Stomach (tissue), 9 donors: ENCODE results near the gene VWA7. TPM values are rescaled to one million over a fixed set of nuclear protein-coding genes. Genes with fewer than 3 reads are reported as not detected.
A peak's percentile ranks its signal among the peaks of the same experiment; 100 is the strongest.

Experiments
- DNase-seq, 2 donors: peaks; one replicate each; pipeline versions ENCODE4 v3.0.0 to v3.0.0-alpha.2; 2013 to 2019
- H3K27ac ChIP-seq, 5 donors: fragments of 200-600 bp in 4 of 5; sonication (generic) in 4 of 5; one replicate each; pipeline ENCODE4 v1.5.1; 2013 to 2019; ENCODE audit warnings: mild to moderate bottlenecking in 1 of 5, moderate library complexity in 1 of 5
- H3K27me3 ChIP-seq, 3 donors: fragments of 200-600 bp; sonication (generic); one replicate each; pipeline ENCODE4 v1.5.1; 2017 to 2019; ENCODE audit warnings: mixed run types in 1 of 3
- H3K36me3 ChIP-seq, 4 donors: fragments of 200-600 bp; sonication (generic); 1 replicate in 3 of 4; 2 replicates in 1 of 4; pipeline ENCODE4 v1.5.1; 2016 to 2019
- H3K4me1 ChIP-seq, 4 donors: fragments of 200-600 bp; sonication (generic); one replicate each; pipeline ENCODE4 v1.5.1; 2016 to 2019
- H3K4me3 ChIP-seq, 4 donors: fragments of 200-600 bp; sonication (generic) in 3 of 4; one replicate each; pipeline ENCODE4 v1.5.1; 2016 to 2019; ENCODE audit warnings: mild to moderate bottlenecking in 1 of 4
- H3K9me3 ChIP-seq, 4 donors: fragments of 200-600 bp; sonication (generic); one replicate each; pipeline ENCODE4 v1.5.1; 2016 to 2019
- CTCF ChIP-seq, 7 experiments: fragments of 450-650 bp in 4 of 7; fragments of 200-600 bp in 3 of 7; sonication (generic) in 3 of 7; IDR thresholded peaks; one replicate each; pipeline ENCODE4 v1.5.1; 2016 to 2019; ENCODE audit warnings: antibody characterized with exemption in 7 of 7, control low read depth in 2 of 7, mild to moderate bottlenecking in 1 of 7
- EP300 ChIP-seq: sonication (generic); formaldehyde crosslinking; IDR thresholded peaks from one replicate; pipeline ENCODE4 v1.6.1; 2017; ENCODE audit warnings: antibody characterized with exemption
- POLR2A ChIP-seq, 4 donors: fragments of 450-650 bp; IDR thresholded peaks; one replicate each; pipeline ENCODE4 v1.6.1; 2016; ENCODE audit warnings: antibody characterized with exemption in 4 of 4, control low read depth in 2 of 4, mild to moderate bottlenecking in 1 of 4, moderate library complexity in 1 of 4
- POLR2AphosphoS5 ChIP-seq, 3 donors: sonication (generic); formaldehyde crosslinking; IDR thresholded peaks; one replicate each; pipeline ENCODE4 v1.6.1; 2016; ENCODE audit warnings: antibody characterized with exemption in 3 of 3
- WGBS, 5 donors: extraction: QIAGEN DNeasy Blood & Tissue Kit in 3 of 5; methylation state at CpG; one replicate each; pipeline versions ENCODE4 v1.1.5 to v1.1.7; 2013 to 2018; 5-methylcytosine and 5-hydroxymethylcytosine counted together
- intact Hi-C: fragments of 100-400 bp; cut with DNase I; formaldehyde crosslinking; loops from one replicate; pipeline ENCODE4 v1.15.1; 2023; ENCODE audit warnings: low total_unique reads
- polyA plus RNA-seq, 3 donors: library from polyadenylated mRNA; stranded (reverse); fragments of 200-250 nt; gene quantifications; one replicate each; pipeline ENCODE4 v1.2.3, GENCODE V29; 2013
- total RNA-seq, 5 donors: library from RNA; depleted of rRNA; stranded (reverse); fragments of >200 nt; gene quantifications; one replicate each; pipeline versions ENCODE4 v1.1.0 to v1.2.3, GENCODE V29; 2014 to 2016
- donor health status: healthy with polysubstance abuse.
- donor health status: Bipolar disorder and iron deficiency.
- donor health status: healthy.

Gene VWA7
- total and polyA plus RNA-seq, 8 donors, result 1.3 to 18.3 (median 4.2) TPM; not detected in 1

GRCh38 chr6:31749301-31750036 is 27.7 kb downstream of the VWA7 start:
- peak in 1 of 2 donors; percentile 51 for DNase-seq
- Histone ChIP-seq H3K27me3 (no peaks in the 10 kb centered on the region), H3K4me1 (no peaks in the 10 kb centered on the region), H3K36me3 (peaks cover 0 to 8% (median 4%) of the 10 kb centered on the region in 4 donors), H3K27ac (no peak overlapping the region), H3K9me3 (no peaks in the 10 kb centered on the region), H3K4me3 (no peak overlapping the region)
- 72 to 83% (median 78%) methylated on average over 8 of the region's 8 CpGs for WGBS, 5 donors
- intact Hi-C loops, result no loop called here
- TF ChIP-seq EP300 (no peak), POLR2A (IDR thresholded peaks at IDR 0.05) (no peak), CTCF (IDR thresholded peaks at IDR 0.05) (no peak), POLR2AphosphoS5 (IDR thresholded peaks at IDR 0.05) (no peak)

- TF ChIP-seq EP300 (no peak), POLR2AphosphoS5 (IDR thresholded peaks at IDR 0.05) (no peak), POLR2A (IDR thresholded peaks at IDR 0.05) (no peak), CTCF (IDR thresholded peaks at IDR 0.05) (no peak)
- Histone ChIP-seq H3K27me3 (no peaks in the 10 kb centered on the region), H3K27ac (no peak overlapping the region), H3K4me1 (peaks cover 8 to 17% (median 11%) of the 10 kb centered on the region in 4 donors), H3K4me3 (no peak overlapping the region), H3K9me3 (no peaks in the 10 kb centered on the region), H3K36me3 (peaks cover 0 to 8% (median 4%) of the 10 kb centered on the region in 4 donors)
- intact Hi-C loops, result no loop called here
- 63 to 89% (median 71%) methylated on average over 1 of the region's 1 CpG for WGBS, 5 donors
- DNase-seq, result no peak
Measured at GRCh38 chr6:31744422-31744821, 32.7 kb downstream of the VWA7 start.

- no peak for DNase-seq
- H3K27me3 ChIP-seq, result no peaks in the 10 kb centered on the region
- peaks cover 0 to 8% (median 4%) of the 10 kb centered on the region in 4 donors for H3K36me3 ChIP-seq
- intact Hi-C loops, result no loop called here
- peaks cover 21 to 33% (median 26%) of the 10 kb centered on the region in 4 donors for H3K4me1 ChIP-seq
- TF ChIP-seq EP300 (no peak), CTCF (IDR thresholded peaks at IDR 0.05) (no peak), POLR2A (IDR thresholded peaks at IDR 0.05) (no peak), POLR2AphosphoS5 (IDR thresholded peaks at IDR 0.05) (no peak)
- 89 to 96% (median 90%) methylated on average over 3 of the region's 3 CpGs for WGBS, 5 donors
- H3K9me3 ChIP-seq, result no peaks in the 10 kb centered on the region
- no peak overlapping the region for H3K4me3 ChIP-seq
- H3K27ac ChIP-seq, result no peak overlapping the region
Measured at GRCh38 chr6:31742894-31743293, 34.2 kb downstream of the VWA7 start.

GRCh38 chr6:31741815-31742214 is 35.3 kb downstream of the VWA7 start:
- Histone ChIP-seq H3K27ac (no peak overlapping the region), H3K4me1 (peaks cover 31 to 44% (median 37%) of the 10 kb centered on the region in 4 donors), H3K36me3 (peaks cover 0 to under 1% (median 0%) of the 10 kb centered on the region in 4 donors), H3K9me3 (no peaks in the 10 kb centered on the region), H3K27me3 (no peaks in the 10 kb centered on the region), H3K4me3 (no peak overlapping the region)
- no peak for DNase-seq
- TF ChIP-seq EP300 (no peak), POLR2A (IDR thresholded peaks at IDR 0.05) (no peak), POLR2AphosphoS5 (IDR thresholded peaks at IDR 0.05) (no peak), CTCF (IDR thresholded peaks at IDR 0.05) (no peak)
- 52 to 65% (median 59%) methylated on average over 2 of the region's 2 CpGs for WGBS, 5 donors
- intact Hi-C loops, result no loop called here
